HG02678 (cell line): Measurements from ENCODE around the gene AP1S3.
A peak's percentile ranks its signal among the peaks of the same experiment; 100 is the strongest.
"Not testable (repeated sequence)": the region's sequence is repeated elsewhere in the genome, so short reads cannot be mapped to it uniquely, and the experiment has no call there.

Experiments used
- ATAC-seq: cut with Tn5 transposase; IDR thresholded peaks from one replicate; pipeline ENCODE4 v1.9.1; 2021; ENCODE audit warnings: mild to moderate bottlenecking, moderate library complexity; ENCODE audit not compliant: unreplicated experiment

The AP1S3 gene

DNA sequence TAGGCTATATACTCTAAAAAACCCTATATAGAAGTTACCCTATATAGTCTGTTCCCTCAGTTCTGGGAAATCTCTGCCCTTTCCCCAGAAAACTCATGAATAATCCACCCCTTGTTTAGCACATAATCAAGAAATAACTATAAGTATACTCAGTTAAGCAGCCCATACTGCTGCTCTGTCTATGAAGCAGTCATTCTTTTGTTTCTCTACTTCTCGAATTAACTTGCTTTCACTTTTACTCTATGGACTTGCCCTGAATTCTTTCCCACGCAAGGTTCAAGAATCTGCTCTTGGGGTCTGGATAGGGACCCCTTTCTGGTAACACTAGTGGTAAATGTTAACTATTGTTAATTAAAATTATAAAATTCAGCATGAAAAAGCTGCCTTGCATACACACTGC lies 17.4 kb upstream of the AP1S3 start:
- peak; percentile 40 for ATAC-seq

DNA sequence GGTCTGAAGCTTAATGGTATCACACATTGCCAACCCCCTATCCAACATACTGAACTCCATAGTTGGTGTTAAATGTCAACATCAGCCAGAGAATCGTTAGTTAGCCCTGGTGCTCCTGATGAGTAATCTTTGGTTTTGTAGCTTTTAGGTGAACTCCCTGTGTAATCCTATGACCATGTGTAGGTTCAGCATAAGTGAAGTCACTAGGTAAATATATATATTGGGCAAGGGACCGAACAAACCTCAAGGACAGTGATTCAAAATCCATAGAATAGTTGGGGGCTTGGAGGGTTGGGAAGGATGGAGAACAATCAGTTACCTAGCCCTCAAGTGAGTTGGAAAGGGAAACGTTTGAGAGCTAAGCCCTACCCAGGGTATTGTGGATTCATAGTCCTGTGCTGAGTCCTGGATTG lies 16.0 kb upstream of the AP1S3 start:
- no peak for ATAC-seq

DNA sequence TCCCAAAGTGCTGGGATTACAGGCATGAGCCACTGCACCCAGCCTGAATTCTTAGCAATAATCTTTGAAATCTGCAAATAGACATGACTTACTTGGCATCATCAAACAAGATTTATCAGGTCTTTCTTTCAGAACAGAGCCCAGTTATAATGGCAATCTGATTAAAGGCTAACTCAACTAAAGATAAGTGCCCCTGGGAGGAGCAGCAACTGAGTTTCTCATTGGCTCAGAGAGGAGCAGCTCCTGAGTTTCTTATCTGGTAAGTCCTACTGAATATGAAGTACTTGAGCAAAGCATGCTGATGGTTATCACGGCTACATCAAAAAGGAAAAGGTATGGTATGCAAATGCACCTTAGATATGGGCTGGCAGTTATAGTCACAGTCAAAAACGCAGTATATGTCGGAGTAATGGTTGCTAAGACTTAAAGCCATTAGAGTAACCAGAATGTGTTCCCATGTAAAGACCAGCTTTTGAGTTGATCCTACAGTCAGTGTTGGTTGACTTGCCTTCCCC lies 15.0 kb upstream of the AP1S3 start:
- ATAC-seq, result no peak

DNA sequence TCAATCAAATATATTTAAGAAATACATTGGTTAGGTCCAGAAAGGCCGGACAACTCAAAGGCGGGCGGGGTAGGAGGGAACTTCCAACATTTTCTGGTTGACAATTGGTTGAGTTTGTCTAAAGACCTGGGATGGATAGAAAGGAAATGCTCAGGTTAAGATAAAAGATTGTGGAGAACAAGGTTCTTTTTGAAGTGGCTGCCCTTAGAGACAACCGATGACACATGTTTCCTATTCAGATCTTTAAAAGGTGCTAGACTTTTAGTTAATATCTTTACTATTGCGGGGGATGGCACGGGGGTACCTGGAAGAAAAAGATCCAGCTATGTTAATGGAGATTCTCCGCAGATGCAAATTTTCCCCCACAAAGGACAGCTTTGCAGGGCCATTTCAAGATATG lies 10.0 kb upstream of the AP1S3 start:
- ATAC-seq, result no peak

DNA sequence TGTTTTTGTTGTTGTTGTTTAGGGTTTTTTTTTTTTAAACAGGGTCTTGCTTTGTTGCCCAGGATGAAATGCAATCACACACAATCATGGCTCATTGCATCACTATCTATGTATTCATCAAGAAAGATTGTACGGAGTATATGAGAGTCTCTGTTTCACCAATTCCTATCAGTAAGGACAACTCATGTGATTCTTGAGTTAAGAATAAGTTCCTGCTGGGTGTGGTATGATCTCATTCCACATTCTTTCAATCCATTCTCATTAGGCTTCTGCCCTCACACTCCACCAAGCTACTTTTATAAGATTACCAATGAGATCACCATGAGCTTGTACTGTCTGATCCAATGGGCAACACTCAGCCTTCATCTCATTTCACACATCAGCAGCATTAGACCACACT lies 9.1 kb upstream of the AP1S3 start:
- no peak for ATAC-seq

DNA sequence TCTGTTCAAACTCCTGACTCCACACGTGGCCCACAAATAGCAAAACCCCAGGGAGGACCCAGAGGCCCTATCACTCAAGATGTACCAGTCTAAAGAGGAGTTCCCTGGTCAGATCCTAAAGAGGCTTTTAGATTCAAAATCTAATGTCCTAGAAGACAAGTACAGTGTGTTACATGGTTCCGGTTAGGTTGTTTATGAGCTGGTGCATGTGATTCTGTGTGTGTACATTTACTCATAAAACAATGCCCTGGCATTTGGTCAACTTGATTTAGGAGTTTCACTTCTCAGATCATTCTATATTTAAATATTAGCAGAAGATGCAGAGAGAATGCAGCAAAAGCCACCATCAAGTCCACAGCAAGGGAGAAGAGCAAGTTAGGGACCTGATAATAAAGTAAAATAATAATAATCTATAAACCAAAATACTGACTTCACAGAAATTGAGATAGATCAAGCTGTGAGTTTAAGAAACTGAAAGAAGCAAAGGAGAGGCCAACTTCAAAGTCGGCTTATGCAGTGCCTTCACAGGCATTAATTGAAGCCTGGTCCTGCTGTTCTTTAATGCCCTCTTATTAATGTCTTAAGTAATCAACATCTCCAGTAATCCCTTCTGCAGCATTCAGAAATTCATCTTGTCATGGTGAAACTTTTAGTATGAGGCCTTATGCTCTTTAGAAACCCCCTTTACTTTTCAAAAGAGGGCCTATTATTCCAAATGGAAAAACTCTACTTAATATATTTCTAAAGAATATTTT lies 4.2 kb upstream of the AP1S3 start:
- no peak for ATAC-seq

DNA sequence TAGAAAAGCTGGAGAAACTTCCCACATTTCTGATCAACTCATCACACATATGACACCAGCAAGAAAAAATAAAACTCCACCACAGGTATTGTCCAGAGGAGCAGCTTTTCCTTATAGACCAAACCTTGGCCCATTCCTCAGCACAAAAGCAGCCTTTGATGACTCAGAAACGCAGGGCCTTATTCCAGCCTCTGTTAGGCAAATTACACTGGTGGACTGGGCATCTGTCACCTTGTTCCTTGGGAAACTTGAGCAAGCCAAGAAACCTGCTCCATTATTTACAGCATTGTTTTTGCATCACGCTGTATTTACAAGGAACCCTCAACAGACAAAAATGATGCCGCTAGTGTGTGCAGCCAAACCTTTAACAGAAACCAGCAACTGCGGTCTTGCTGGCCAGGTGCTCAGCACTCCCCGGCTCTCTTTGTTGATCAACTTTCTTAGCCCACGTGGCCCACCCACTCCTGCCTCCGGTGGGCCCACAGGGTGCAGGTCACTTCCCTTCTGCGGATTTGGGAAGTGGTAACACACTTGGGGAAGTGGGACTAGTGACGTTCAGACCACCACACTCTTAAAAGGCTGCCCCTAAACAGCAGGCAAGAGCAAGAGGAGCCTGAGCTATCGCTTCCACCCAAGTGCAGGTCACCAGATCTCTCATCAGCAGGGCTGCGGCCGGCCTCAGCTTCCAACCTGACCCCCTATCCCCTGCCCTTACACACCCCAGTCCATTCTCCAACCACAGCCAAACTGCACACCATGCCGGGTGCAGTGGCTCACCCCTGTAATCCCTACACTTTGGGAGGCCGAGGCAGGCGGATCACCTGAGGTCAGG lies 1.5 kb downstream of the AP1S3 start:
- ATAC-seq, result peak; percentile 60

DNA sequence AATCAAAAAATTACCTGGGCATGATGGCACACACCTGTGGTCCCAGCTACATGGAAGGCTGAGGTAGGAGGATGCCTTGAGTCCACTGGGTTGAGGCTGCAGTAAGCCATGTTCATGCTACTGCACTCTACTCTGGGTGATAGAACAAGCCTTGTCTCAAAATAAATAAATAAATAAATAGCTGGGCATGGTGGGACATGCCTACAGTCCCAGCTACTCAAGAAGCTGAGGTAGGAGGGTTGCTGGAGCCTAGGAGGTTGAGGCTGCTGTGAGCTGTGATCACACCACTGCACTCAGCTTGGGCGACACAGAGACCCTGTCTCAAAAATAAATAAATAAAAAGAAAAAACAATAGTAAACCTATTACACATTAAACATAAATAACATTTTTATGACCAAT lies 3.0 kb downstream of the AP1S3 start:
- no peak for ATAC-seq

DNA sequence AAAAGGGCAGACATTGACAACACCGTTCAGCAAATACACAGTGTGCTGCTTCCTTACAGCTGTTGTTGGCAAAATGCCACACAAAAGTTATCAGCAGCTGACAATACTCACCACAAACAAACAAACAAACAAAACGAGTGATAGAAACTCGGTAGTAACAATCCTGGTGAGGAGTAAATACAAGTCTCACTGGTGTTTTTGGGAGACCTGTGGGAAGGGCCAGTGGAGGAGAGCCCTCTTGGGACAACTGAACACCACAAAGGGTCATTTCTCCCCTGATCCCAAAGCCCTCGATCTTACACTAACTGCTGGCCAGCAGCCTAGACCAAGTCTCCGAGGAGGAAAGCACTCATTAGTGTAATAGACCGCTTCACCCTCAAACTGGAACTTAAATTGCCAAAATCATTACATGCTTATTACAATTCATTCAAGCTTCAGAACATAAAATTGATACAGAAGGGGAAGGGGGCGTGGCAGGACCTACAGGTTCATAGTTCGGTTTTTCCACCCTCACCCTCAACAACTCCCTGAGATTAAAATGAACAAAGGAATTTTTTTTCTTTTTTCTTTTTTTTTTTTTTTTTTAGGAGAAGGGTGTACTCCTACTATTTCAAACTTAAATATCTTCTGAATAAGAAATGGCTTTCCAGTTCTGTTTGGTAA lies 5.0 kb downstream of the AP1S3 start:
- no peak for ATAC-seq

DNA sequence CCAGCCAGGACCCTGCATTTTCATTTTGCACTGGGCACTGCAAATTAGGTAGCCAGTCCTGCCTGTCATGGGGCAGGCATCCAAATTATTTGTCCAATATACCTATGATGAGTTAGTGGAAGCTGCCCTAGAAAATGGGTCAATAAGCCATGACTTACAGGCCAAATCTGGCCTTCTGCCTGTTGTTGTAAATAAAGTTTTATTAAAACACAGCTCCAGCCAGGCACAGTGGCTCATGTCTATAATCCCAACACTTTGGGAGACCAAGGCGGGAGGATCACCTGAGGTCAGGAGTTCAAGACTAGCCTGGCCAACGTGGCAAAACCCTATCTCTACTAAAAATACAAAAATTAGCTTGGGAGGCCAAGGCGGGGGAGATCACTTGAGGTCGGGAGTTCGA lies 8.3 kb downstream of the AP1S3 start:
- ATAC-seq, result no peak

DNA sequence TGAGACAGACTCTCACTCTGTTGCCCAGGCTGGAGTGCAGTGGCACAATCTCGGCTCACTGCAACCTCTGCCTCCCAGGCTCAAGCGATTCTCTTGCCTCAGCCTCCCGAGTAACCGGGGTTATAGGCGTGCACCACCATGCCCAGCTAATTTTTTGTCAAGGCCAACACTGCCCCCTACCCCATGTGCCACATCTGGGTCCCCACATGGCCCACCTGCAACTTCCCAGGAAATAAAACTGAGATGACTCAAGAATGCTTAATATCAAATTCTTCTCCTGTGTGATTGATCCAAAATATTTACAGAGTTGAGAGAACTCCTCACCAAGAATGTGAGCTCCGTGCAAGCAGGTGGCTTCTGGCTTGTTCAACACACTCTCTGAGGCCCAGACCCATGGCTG lies 9.1 kb downstream of the AP1S3 start:
- no peak for ATAC-seq

DNA sequence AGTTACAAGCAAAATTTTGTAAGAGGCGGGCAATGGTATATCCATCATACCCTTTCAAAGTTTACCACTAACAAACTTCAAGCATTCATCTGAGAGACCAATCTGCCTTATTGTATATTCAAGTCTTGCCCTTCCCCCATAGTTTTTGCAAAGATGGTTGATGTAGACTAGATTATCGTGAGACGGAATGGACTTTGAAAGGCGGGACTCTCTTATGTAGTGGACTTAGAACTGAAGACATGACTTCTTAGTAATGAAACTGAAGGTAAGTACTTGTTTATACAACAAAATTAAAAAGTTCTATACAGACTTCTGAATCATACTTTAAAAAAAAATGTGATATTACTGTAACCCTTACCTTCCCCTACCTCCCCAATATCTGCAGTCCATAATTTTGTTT lies 10.4 kb downstream of the AP1S3 start:
- no peak for ATAC-seq

DNA sequence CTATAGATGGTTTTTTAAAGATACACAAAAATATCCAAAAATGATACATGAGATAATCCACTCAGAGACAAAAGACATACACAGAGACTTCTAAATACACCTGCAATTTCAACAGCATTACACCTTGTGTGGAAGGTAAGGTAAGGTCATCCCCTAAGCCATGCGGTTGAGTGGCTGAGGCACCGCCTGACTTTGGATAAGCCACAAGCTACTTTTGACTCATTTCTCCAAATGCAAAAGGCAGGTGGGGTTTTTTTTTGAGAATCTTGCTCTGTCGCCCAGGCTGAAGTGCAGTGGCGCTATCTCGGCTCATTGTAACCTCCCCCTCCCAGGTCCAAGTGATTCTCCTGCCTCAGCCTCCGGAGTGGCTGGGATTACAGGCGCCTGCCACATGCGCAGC lies 13.1 kb downstream of the AP1S3 start:
- no peak for ATAC-seq

DNA sequence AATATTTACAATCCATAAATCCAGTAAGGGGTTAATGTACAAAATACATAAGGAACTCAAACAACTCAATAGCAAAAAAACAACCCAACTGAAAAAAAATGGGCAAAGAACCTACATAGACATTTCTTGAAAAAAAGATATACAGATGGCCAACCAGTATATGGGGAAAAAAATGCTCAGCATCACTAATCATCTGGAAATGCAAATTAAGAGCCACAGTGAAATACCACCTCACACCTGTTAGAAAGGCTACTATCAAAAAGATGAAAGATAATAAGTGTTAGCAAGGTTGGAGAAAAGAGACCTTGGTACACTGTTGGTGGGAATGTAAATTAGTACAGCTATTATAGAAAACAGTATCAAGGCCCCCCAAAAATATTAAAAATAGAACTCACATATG lies 14.6 kb downstream of the AP1S3 start:
- no peak for ATAC-seq

DNA sequence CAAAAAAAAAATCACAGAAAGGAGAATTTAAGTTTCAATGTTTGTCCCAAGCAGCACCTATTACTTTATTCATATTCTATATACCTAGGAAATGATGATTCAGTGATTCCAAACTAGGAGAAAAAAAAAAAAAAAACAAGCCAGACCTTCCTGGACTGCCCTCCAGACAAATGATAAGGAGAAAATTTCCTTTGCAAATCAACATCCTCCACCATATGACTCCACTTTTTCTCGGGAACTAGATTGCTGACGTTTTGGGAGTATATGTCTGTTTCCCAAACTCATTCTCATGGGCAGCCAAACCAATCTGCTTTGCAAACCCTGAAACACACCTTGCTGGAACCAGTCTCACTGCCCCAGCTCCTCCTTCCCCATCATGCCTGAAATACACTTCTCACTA lies 16.8 kb downstream of the AP1S3 start:
- no peak for ATAC-seq

DNA sequence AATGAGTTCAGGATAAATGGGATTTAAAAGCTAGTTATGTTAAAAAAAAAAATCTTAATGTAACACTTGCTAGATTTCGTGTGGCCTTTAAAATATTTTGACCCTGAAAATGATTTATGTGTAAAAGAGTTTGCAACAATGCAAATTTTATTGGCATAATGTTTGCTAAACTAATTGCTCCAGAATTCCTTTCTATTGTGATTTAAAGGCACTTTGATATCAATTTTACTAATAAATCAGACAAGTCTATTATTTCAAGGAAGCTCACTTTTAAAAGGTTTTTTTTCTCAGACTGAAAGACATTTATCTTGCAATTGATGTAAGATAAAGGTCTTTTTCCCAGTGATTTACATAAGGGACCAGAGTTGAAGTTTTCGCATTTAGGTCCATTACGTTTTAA lies 17.5 kb downstream of the AP1S3 start:
- ATAC-seq, result no peak

DNA sequence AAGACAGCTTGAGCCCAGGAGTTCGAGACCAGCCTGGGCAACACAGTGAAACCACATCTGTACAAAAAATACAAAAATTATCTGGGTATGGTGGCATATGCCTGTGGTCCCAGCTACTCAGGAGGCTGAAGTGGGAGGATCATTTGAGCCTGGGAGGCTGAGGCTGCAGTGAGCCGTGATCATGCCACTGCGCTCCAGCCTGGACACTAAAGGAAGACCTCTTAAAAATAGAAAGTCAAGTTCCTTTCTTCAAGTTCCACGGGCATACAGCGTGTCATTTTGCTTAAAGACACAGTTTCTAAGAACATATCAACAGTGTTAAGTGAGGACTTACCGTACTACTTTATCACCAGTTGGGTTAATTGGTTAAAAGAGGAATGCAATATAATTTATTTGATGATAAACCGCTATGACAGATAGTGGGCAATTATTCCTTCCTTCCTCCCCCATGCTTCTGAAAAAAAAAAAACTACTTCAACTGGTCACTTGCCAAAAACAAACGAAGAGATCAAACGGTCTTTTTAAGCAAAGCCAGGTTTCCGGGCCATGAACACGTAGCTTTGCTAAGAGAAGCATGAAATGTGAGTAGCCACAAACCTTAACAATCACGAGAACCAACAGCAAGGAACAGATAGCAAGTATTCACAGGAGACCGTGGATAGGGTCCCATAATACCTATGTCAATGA lies 21.4 kb downstream of the AP1S3 start:
- ATAC-seq, result no peak

DNA sequence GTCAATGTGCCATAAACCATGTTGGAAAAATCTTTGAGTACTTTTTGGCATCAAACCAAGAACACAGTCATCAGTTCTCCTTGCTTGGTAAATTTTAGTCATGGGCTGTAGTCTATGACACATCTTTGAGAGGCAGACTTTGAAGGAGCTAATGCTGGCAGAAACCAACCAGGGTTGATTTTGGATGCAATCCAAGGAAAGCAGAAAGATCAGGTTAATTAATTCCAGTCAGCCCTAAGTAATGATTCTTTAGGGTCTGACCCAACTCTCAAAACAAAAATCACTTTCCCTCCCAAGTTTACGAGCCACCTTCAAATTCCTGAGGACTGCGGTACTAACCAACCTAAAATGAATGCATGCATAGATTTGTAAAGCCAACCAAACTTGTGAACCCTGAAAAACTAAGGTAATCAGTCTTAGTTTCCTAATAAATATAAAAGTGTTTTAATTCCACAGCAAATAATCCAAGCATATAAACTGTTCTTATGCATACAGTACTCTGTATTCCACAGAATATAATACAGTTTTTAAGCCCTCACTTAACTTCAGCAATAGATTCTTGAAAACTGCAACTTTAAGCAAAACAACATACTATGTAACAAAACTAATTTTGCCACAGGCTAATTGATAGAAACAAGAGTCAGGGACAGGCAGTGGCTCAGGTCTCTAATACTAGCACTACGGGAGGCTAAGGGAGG lies 22.0 kb downstream of the AP1S3 start:
- ATAC-seq, result no peak

DNA sequence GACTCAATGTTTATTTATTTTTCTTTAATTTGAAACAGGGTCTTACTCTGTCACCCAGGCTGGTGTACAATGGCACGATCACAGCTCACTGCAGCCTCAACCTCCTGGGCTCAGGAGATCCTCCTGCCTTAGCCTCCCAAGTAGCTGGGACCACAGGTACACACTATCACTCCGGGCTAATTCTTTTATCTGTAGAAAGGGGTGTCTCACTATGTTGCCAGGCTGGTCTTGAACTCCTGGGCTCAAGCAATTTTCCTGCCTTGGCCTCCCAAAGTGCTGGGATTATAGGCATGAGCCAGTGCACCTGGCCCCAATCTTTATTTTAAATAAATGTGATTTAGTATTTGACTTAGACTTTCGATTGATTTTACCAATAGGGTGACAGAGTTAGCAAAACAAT lies 22.6 kb downstream of the AP1S3 start:
- ATAC-seq, result not testable (repeated sequence)

DNA sequence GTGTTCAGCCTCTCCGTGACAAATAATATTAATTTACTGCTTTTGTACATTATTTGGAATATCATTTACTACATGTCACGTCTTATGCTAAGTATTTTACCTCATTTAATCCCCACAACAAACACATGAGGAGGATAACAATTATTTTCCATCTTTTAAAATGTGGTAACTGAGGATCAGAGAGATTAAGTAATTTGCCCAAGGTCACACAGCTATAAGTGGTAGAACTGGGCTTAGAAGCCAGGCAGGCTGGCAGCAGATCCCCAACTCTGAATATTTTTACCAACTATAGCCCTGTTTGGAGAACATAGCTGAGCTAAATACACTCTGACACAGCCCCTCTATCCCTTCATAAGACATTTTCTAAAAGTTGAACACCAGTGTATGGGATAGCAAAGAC lies 24.1 kb downstream of the AP1S3 start:
- no peak for ATAC-seq

DNA sequence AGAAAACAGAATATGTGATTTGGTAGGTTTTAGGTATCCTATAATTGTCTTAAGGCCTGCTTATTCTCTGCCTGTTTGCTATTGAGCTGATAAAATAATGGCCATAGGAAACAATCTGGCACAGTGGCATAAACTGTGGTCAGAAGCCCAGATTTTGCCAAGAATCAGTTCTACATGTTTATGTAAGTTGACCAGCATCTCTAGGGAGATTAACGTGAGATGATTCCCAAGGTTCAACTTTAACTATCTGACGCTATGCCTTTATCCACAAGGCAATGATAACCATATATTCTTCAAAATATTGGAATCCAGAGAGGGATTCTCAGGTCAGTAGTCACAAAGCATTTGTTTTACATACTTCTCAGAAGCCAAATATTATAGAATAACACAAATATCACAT lies 25.6 kb downstream of the AP1S3 start:
- no peak for ATAC-seq
